Mesothelial cell of epicardium (in vitro differentiated cells): ENCODE results near the gene KCNT2. TPM values are rescaled to one million over a fixed set of nuclear protein-coding genes. Genes with fewer than 3 reads are reported as not detected.

Experiments
- DNase-seq, 2 experiments: peaks; one replicate each; pipeline ENCODE4 v3.0.0; 2021; ENCODE audit warnings: low spot score in 2 of 2; ENCODE audit not compliant: unreplicated experiment in 2 of 2
- H3K27ac Mint-ChIP-seq: 2 replicates; pipeline ENCODE4 v1.8.0; 2021; ENCODE audit warnings: mixed read lengths
- H3K27me3 Mint-ChIP-seq: 2 replicates; pipeline ENCODE4 v1.8.0; 2021; ENCODE audit warnings: low read depth, mixed read lengths
- H3K36me3 Mint-ChIP-seq: 2 replicates; pipeline ENCODE4 v1.8.0; 2021; ENCODE audit warnings: mixed read lengths
- H3K4me1 Mint-ChIP-seq: 2 replicates; pipeline ENCODE4 v1.8.0; 2021; ENCODE audit warnings: mixed read lengths
- H3K4me3 Mint-ChIP-seq: 2 replicates; pipeline ENCODE4 v1.8.0; 2021; ENCODE audit warnings: mild to moderate bottlenecking, moderate library complexity, mixed read lengths
- H3K9me3 Mint-ChIP-seq: 2 replicates; pipeline ENCODE4 v1.8.0; 2021; ENCODE audit warnings: mixed read lengths
- CTCF ChIP-seq: fragments of 200-600 bp; sonication (generic); IDR thresholded peaks from one replicate; pipeline ENCODE4 v1.5.0; 2021; ENCODE audit warnings: antibody characterized with exemption; ENCODE audit not compliant: unreplicated experiment
- total RNA-seq: library from RNA; stranded (reverse); gene quantifications from 3 replicates; pipeline ENCODE4 v1.2.1, GENCODE V29; 2021

The KCNT2 gene
- total RNA-seq, 1 donor from 2014 or later = 25.6 TPM

- no peaks in the 10 kb centered on the region for H3K27me3 Mint-ChIP-seq
- H3K4me1 Mint-ChIP-seq = no peaks in the 10 kb centered on the region
- peaks cover 10% of the 10 kb centered on the region for H3K9me3 Mint-ChIP-seq
- TF ChIP-seq CTCF = no peak
- no peak for DNase-seq
- no peak overlapping the region for H3K27ac Mint-ChIP-seq
- peaks cover 11% of the 10 kb centered on the region for H3K36me3 Mint-ChIP-seq
- no peak overlapping the region for H3K4me3 Mint-ChIP-seq
Observed at GRCh38 chr1:196387766-196388165, 220.5 kb downstream of the KCNT2 start.

DNA sequence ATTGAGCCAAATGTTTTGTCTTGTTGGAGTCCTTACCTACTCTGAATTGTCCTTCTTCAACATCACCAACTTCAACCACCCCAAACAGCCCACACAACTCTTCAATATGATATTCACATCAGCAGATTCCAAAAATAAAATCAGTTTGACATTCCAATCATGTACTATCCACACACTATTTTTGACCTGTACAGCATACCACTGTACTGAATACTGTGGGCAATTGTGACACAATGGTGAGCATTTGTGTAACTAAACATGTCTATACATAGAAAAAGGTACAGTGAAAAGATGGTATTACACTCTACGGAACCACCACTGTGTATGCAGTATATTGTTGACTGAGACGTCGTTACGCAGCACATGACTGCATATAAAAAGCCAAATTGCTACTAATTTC lies 223.1 kb downstream of the KCNT2 start:
- H3K9me3 Mint-ChIP-seq = peaks cover 10% of the 10 kb centered on the region
- no peaks in the 10 kb centered on the region for H3K4me1 Mint-ChIP-seq
- H3K4me3 Mint-ChIP-seq = no peak overlapping the region
- H3K36me3 Mint-ChIP-seq = peaks cover 11% of the 10 kb centered on the region
- no peak for DNase-seq
- TF ChIP-seq CTCF = no peak
- no peaks in the 10 kb centered on the region for H3K27me3 Mint-ChIP-seq
- H3K27ac Mint-ChIP-seq = no peak overlapping the region

GRCh38 chr1:196382383-196382782 lies 225.9 kb downstream of the KCNT2 start:
- DNase-seq = no peak
- Mint-ChIP-seq H3K9me3 (peaks cover 5% of the 10 kb centered on the region), H3K4me1 (no peaks in the 10 kb centered on the region), H3K36me3 (peaks cover 5% of the 10 kb centered on the region), H3K27ac (no peak overlapping the region), H3K27me3 (no peaks in the 10 kb centered on the region), H3K4me3 (no peak overlapping the region)
- no peak for TF ChIP-seq CTCF

DNA sequence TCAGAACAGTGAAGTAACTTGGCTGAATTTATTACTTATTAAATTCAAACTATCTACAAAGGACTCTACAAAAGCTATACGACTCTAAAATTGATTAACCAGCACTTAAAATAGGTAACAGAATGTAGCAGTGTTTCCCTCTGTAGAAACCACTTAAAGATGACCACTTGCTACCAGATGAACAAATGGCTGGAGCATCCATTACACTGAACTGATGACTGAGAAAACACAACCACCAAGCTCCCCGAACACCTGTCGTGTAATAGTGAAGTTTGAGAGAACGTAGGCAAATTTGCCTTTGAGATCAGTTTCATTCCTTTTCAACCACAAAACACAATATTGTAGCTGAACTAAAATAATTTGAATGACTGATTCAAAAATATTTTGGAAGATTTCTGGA lies 226.7 kb downstream of the KCNT2 start:
- DNase-seq = no peak
- peaks cover 5% of the 10 kb centered on the region for H3K36me3 Mint-ChIP-seq
- TF ChIP-seq CTCF = no peak
- peaks cover 3% of the 10 kb centered on the region for H3K9me3 Mint-ChIP-seq
- no peaks in the 10 kb centered on the region for H3K4me1 Mint-ChIP-seq
- no peaks in the 10 kb centered on the region for H3K27me3 Mint-ChIP-seq
- no peak overlapping the region for H3K4me3 Mint-ChIP-seq
- no peak overlapping the region for H3K27ac Mint-ChIP-seq

DNA sequence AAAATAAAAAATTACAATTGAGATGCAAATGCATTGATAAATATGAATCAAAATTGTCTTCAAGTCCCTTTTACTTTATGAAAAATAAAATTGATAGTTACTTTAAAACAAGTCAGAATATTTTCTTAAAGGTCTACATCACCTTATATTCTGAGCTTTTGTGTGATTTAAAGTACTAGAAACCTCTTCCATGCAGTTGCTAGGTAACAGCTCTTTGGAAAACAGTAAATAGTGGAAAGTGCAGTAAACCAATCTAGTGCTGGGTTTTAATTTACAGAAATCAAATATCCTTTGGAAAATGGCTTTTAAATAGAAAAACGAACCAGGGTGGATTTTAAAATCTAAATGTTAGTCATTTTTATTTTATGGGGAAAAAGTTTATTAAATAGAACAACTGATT lies 227.9 kb downstream of the KCNT2 start:
- no peaks in the 10 kb centered on the region for H3K27me3 Mint-ChIP-seq
- H3K9me3 Mint-ChIP-seq = peaks cover 3% of the 10 kb centered on the region
- no peaks in the 10 kb centered on the region for H3K4me1 Mint-ChIP-seq
- no peak for TF ChIP-seq CTCF
- peaks cover 5% of the 10 kb centered on the region for H3K36me3 Mint-ChIP-seq
- H3K4me3 Mint-ChIP-seq = no peak overlapping the region
- no peak for DNase-seq
- H3K27ac Mint-ChIP-seq = no peak overlapping the region

DNA sequence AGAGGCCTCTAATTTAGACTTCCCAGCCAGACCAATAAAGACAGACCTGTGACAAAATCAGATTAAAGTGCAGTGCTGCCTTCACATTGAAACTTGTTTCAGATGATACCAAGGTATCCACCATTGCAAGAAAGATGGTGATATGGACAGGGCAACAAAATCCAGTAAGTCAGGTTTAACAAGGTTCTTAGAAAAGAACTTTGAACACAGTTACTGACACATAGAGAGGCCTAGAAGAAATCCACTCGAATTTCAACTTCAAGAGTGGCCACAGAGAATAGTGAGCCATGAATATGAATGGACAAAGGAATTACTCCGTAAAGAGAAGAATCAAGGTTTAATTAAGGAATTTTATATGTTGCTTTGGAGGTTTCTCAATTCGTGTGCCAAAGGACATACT lies 230.4 kb downstream of the KCNT2 start:
- no peak overlapping the region for H3K4me3 Mint-ChIP-seq
- no peaks in the 10 kb centered on the region for H3K27me3 Mint-ChIP-seq
- peaks cover 3% of the 10 kb centered on the region for H3K9me3 Mint-ChIP-seq
- no peak for TF ChIP-seq CTCF
- no peak for DNase-seq
- H3K4me1 Mint-ChIP-seq = no peaks in the 10 kb centered on the region
- peaks cover 4% of the 10 kb centered on the region for H3K36me3 Mint-ChIP-seq
- no peak overlapping the region for H3K27ac Mint-ChIP-seq
